Measurements from ENCODE around the gene RMND1. TPM values are rescaled to one million over a fixed set of nuclear protein-coding genes. Genes with fewer than 3 reads are reported as not detected.
A peak's percentile ranks its signal among the peaks of the same experiment; 100 is the strongest.

RMND1 gene
- total RNA-seq, 1 donor, result 30.7 TPM

DNA sequence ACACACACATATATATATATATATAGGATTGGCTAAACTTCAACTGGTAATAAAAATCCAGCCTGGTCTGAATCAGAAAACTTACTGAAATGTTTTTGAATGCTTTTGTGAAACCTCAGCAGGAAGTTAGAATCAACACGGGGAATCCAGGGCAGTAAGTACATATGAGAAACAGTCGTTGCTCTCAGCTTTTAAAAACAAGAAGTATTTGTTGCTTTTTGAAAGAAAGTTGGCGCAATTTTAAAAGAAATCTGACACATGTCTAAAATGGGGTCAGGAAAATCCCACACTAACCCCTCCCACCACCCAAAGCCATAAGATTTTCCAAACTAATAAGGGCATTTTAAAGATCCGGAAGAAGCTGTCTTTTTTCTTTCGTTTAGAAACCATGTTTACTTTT is 30.4 kb upstream of the RMND1 start:
- DNase-seq (ENCODE audit: low read depth), result peak; percentile 87
- TF ChIP-seq, protein P1, sequence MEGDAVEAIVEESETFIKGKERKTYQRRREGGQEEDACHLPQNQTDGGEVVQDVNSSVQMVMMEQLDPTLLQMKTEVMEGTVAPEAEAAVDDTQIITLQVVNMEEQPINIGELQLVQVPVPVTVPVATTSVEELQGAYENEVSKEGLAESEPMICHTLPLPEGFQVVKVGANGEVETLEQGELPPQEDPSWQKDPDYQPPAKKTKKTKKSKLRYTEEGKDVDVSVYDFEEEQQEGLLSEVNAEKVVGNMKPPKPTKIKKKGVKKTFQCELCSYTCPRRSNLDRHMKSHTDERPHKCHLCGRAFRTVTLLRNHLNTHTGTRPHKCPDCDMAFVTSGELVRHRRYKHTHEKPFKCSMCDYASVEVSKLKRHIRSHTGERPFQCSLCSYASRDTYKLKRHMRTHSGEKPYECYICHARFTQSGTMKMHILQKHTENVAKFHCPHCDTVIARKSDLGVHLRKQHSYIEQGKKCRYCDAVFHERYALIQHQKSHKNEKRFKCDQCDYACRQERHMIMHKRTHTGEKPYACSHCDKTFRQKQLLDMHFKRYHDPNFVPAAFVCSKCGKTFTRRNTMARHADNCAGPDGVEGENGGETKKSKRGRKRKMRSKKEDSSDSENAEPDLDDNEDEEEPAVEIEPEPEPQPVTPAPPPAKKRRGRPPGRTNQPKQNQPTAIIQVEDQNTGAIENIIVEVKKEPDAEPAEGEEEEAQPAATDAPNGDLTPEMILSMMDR (IDR thresholded peaks at IDR 0.05; ENCODE audit: insufficient read depth, low read depth, low read length), result no peak
- peak overlapping the region; percentile 24 for H3K4me3 ChIP-seq (ENCODE audit: low read depth, low read length)

DNA sequence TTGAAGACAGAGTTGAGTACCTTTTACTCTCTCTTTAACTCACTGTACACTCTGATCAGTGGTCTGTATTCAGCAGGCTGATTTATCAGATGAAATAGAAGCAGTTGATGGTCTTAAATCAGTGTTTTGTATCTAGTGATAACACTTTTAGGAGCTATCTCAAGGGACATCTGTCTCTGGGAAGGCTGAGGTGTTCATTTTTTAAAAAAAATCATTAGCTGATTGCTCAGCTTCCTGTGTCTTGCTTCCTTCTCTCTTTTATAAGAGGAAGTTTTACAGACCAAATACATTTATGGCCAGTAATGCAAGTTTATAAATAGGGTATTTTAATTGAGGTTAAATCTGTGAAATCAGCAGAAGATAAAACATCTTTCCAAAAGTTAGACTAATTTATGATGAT is 29.9 kb upstream of the RMND1 start:
- TF ChIP-seq, protein P1 (IDR thresholded peaks at IDR 0.05; ENCODE audit: insufficient read depth, low read depth, low read length), result no peak
- H3K4me3 ChIP-seq (ENCODE audit: low read depth, low read length), result no peak overlapping the region
- DNase-seq (ENCODE audit: low read depth), result peak; percentile 28

DNA sequence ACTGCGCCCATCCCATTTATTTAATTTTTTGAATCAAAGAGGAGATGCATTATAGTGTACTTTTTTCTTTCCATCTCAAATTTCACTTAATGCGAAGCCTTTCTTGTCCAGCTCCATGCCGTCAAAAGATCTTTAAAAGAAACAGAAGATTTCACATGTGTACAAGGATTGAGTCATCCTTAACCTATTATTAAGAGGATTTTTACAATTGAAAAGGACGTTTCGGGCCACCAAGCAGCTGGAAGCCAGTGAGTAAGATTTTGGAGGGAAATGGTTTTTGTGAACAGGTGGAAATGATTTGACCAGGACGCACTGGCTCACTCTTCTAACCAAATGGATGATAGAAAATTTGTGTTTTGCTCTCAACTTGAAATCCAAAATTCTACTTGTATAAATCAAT is 26.7 kb upstream of the RMND1 start:
- DNase-seq (ENCODE audit: low read depth), result no peak
- TF ChIP-seq, protein P1 (IDR thresholded peaks at IDR 0.05; ENCODE audit: insufficient read depth, low read depth, low read length), result no peak
- no peak overlapping the region for H3K4me3 ChIP-seq (ENCODE audit: low read depth, low read length)

DNA sequence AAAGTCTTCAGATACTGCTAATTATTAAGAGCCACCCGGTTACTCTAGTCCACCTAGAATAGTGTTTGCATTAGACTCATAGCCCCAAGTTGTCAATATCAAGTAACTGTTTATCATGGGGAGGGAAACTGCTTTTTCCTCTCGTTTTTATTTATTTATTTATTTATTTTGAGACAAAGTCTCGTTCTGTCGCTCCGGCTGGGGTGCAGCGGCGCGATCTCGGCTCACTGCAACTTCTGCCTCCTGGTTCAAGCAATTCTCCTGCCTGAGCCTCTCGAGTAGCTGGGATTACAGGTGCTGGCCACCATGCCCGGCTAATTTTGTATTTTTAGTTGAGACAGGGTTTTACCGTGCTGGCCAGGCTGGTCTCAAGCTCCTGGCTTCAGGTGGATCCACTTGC is 25.8 kb upstream of the RMND1 start:
- TF ChIP-seq, protein P1 (IDR thresholded peaks at IDR 0.05; ENCODE audit: insufficient read depth, low read depth, low read length), result no peak
- no peak for DNase-seq (ENCODE audit: low read depth)
- H3K4me3 ChIP-seq (ENCODE audit: low read depth, low read length), result no peak overlapping the region

DNA sequence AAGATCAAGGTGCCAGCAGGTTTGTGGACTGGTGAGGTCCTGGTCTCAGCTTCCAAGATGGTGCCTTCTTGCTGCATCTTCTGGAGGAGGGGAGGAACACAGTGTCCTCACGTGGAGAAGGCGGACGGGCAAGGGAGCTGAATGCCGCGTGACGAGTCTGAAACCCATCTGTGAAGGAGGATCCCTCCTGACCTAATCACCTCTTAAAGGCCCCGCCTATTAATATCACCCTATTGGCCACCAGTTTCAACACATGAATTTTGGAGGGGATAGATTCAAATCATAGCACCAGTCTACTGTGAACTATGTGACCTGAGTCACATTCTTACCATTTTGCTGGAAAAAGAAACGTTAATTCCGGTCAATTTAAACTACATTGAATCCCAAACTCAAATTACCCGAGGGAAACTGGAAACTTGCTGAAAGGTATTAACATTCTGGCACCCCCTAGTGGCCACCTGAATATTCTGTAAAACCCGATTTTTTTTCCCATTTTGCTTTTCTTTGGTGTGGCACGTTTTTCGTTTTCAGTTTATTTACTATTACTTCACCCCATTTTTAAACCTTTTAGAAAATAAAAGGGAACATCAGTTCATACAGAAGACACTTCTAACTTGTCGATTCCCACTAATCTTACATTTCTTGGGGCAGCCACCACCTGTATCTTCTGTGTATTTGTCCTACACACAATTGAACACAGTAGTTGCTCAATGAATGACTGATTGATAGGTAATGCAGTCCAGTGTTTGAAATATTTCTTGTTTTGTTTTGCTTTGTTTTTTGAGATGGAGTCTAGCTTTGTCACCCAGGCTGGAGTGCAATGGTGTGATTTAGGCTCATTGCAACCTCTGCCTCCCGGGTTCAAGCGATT is 24.0 kb upstream of the RMND1 start:
- no peak overlapping the region for H3K4me3 ChIP-seq (ENCODE audit: low read depth, low read length)
- DNase-seq (ENCODE audit: low read depth), result peak; percentile 63
- TF ChIP-seq, protein P1 (IDR thresholded peaks at IDR 0.05; ENCODE audit: insufficient read depth, low read depth, low read length), result peak; percentile 74

DNA sequence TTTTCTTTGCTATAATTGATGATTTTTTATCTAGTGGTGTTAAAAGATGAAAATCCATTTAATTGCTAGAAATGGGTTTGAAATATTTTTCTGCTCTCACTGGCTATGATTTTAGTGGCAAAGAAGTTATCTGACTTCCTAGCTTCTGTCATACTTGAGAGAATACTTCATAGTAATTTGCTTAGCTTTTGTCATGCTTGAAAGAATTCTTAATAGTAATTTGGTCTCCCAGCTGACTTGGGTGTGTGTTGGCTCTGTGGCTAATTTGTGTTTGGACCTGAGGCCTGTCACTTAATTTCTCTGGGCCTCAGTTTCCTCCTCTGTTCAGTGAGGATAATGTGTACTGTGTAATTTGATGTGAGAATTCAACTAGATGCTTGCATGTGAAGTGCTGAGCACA is 12.8 kb upstream of the RMND1 start:
- no peak for DNase-seq (ENCODE audit: low read depth)
- no peak overlapping the region for H3K4me3 ChIP-seq (ENCODE audit: low read depth, low read length)
- TF ChIP-seq, protein P1 (IDR thresholded peaks at IDR 0.05; ENCODE audit: insufficient read depth, low read depth, low read length), result no peak
